Panc1 (cell line): Measurements from ENCODE around the gene RBM24. TPM values are rescaled to one million over a fixed set of nuclear protein-coding genes. Genes with fewer than 3 reads are reported as not detected.

Experiments
- ATAC-seq: fragments of 200-7000 bp; cut with Tn5 transposase; 2 replicates; pipeline ENCODE4 v1.9.1; 2020; ENCODE audit warnings: mild to moderate bottlenecking, moderate library complexity
- BruUV-seq: library from RNA; stranded (reverse); fragments of 400-500 nt; replicated peaks from 2 replicates; lab custom pipeline; 2021; lab: Mats Ljungman, UMichigan
- CTCF ChIA-PET: fragments of 300-600 bp; sonication (Branson Sonifier 250); formaldehyde crosslinking; loops from one replicate; lab custom pipeline; 2022; ENCODE audit warnings: antibody characterized with exemption; lab: Charles Lee
- POLR2A ChIA-PET: fragments of 300-600 bp; sonication (Branson Sonifier 250); formaldehyde crosslinking; loops from one replicate; lab custom pipeline; 2022; ENCODE audit warnings: antibody characterized with exemption; lab: Charles Lee
- DNase-seq: peaks from one replicate; pipeline ENCODE4 v3.0.0-alpha.2; 2010; ENCODE audit warnings: low read depth, low spot score
- H3K27ac ChIP-seq: 2 replicates; pipeline ENCODE4 v1.5.1; 2011; ENCODE audit warnings: mild to moderate bottlenecking, low read length, inconsistent platforms
- H3K27me3 ChIP-seq: fragments of 200-500 bp; sonication (Bioruptor generic); 2 replicates; pipeline ENCODE4 v1.6.0; 2014; ENCODE audit warnings: low read length, inconsistent platforms; ENCODE audit not compliant: control insufficient read depth, insufficient read depth
- H3K36me3 ChIP-seq: fragments of 200-500 bp; sonication (Bioruptor generic); 2 replicates; pipeline ENCODE4 v1.5.1; 2014; ENCODE audit warnings: inconsistent platforms, mild to moderate bottlenecking, low read length, moderate library complexity; ENCODE audit not compliant: control insufficient read depth, insufficient read depth
- H3K4me1 ChIP-seq: 2 replicates; pipeline ENCODE4 v1.5.1; 2011; ENCODE audit warnings: inconsistent platforms, mild to moderate bottlenecking, low read length, moderate library complexity; ENCODE audit not compliant: control insufficient read depth, insufficient read depth
- H3K4me3 ChIP-seq, 2 experiments: 2 replicates each; pipeline ENCODE4 v1.5.1; 2011 to 2012; ENCODE audit warnings: low read depth in 2 of 2, low read length in 2 of 2, mild to moderate bottlenecking in 2 of 2, inconsistent platforms in 1 of 2, moderate library complexity in 1 of 2
- H3K9me3 ChIP-seq: fragments of 200-500 bp; sonication (Bioruptor generic); 2 replicates; pipeline ENCODE4 v1.5.1; 2014; ENCODE audit warnings: low read depth, mild to moderate bottlenecking, inconsistent platforms, low read length, moderate library complexity; ENCODE audit not compliant: control insufficient read depth, insufficient read depth
- POLR2AphosphoS5 ChIP-seq: IDR thresholded peaks from 2 replicates; pipeline ENCODE4 v1.6.1; 2012; ENCODE audit warnings: mild to moderate bottlenecking, low read depth, low read length, moderate library complexity
- SIN3A ChIP-seq: IDR thresholded peaks from 2 replicates; pipeline ENCODE4 v1.6.1; 2012; ENCODE audit warnings: low read depth, mild to moderate bottlenecking, low read length, moderate library complexity, borderline replicate concordance; ENCODE audit not compliant: insufficient read depth
- TCF7L2 ChIP-seq: IDR thresholded peaks from 2 replicates; pipeline ENCODE4 v1.6.1; 2011; ENCODE audit warnings: mild to moderate bottlenecking, low read depth, low read length, inconsistent platforms
- in situ Hi-C: cut with HindIII; loops from 2 replicates; pipeline ENCODE4 v1.10.0; 2016; ENCODE audit warnings: low sequenced_read_pairs, low pct_unique_long_range_greater_than_20kb
- intact Hi-C: fragments of 100-400 bp; cut with micrococcal nuclease; formaldehyde crosslinking; loops from one replicate; pipeline ENCODE4 v1.10.0; 2022; ENCODE audit not compliant: unreplicated experiment
- total RNA-seq: library from RNA; stranded (reverse); gene quantifications from one replicate; pipeline ENCODE4 v1.2.1, GENCODE V29; 2021; ENCODE audit not compliant: unreplicated experiment
- TF ChIP-seq, protein P1 (sequence below): fragments of 450-650 bp; IDR thresholded peaks from 2 replicates; pipeline ENCODE4 v1.5.1; 2017; ENCODE audit warnings: mild to moderate bottlenecking
- TF ChIP-seq, protein P2 (sequence below), 2 experiments: IDR thresholded peaks; 2 replicates each; pipeline ENCODE4 v1.6.1; 2011 to 2012; ENCODE audit warnings: low read depth in 2 of 2, control low read depth in 1 of 2, low read length in 1 of 2, mild to moderate bottlenecking in 1 of 2, moderate library complexity in 1 of 2; ENCODE audit not compliant: insufficient read depth in 1 of 2

Gene RBM24
- total RNA-seq, 1 experiment from 2014 or later, result 23.0 TPM

DNA sequence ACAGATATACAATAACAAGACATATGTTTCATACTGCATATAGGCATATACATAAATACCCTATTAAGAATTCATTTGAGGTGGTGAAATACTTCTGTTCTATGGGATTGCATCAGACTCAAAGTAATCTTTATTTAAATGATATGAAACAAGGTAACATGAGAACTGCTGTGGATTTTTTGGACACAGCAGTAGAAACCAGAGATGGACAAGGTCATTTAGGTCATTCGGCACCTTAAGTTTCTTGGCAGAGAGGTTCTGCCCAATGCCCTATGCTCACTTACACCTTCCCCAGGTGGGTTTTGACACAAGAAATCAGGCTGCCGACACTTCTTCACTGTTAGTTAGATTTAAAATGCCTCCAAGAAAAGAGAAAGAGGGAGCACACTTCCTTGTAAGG is 43.9 kb upstream of the RBM24 start:
- POLR2A ChIA-PET, result interaction anchor here (0.7 kb wide), 1 partner anchor 32 kb away, joined by 5 read pairs; no protein-coding TSS in a partner anchor
- no TSS peak for BruUV-seq
- CTCF ChIA-PET, result no interaction called here
- H3K4me1 ChIP-seq, result no peaks in the 10 kb centered on the region
- intact Hi-C loops (no loop called here), in situ Hi-C loops (no loop called here)
- no peaks in the 10 kb centered on the region; the same call in 1 of the 2 replicates for H3K9me3 ChIP-seq
- H3K4me3 ChIP-seq, result no peak overlapping the region
- no peaks in the 10 kb centered on the region for H3K36me3 ChIP-seq
- H3K27ac ChIP-seq, result no peak overlapping the region
- DNase-seq (no peak), ATAC-seq (no peak)
- no peak for TF ChIP-seq SIN3A
- no peak for TF ChIP-seq TCF7L2
- H3K27me3 ChIP-seq, result no peaks in the 10 kb centered on the region

DNA sequence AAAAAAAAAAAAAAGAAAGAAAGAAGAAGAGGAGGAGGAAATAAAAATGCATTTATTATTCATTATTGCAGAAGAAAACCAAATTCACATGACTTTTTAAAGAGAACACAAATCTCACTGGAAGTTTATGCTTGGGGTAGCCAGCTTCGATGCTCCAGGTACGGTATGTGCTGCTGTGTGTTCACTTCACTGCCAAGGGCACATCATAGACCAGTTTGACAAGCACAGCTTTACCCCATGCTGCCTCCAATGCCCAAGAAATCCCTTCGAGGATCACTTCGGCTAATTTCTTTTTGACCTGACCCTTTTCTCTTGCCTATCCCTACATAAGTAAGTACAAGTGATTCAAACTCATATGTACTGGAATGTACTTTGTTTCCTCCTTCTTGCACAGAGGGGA is 41.9 kb upstream of the RBM24 start:
- POLR2A ChIA-PET, result interaction anchor here (0.6 kb wide), 1 partner anchor 209 kb away, joined by 7 read pairs; no protein-coding TSS in a partner anchor
- Histone ChIP-seq H3K4me3 (no peak overlapping the region), H3K36me3 (no peaks in the 10 kb centered on the region), H3K27me3 (no peaks in the 10 kb centered on the region), H3K4me1 (no peaks in the 10 kb centered on the region), H3K27ac (no peak overlapping the region), H3K9me3 (no peaks in the 10 kb centered on the region; the same call in 1 of the 2 replicates)
- BruUV-seq, result no TSS peak
- CTCF ChIA-PET, result no interaction called here
- ATAC-seq (no peak), DNase-seq (no peak)
- in situ Hi-C loops, result no loop called here
- no peak for TF ChIP-seq TCF7L2
- intact Hi-C loops, result no loop called here

DNA sequence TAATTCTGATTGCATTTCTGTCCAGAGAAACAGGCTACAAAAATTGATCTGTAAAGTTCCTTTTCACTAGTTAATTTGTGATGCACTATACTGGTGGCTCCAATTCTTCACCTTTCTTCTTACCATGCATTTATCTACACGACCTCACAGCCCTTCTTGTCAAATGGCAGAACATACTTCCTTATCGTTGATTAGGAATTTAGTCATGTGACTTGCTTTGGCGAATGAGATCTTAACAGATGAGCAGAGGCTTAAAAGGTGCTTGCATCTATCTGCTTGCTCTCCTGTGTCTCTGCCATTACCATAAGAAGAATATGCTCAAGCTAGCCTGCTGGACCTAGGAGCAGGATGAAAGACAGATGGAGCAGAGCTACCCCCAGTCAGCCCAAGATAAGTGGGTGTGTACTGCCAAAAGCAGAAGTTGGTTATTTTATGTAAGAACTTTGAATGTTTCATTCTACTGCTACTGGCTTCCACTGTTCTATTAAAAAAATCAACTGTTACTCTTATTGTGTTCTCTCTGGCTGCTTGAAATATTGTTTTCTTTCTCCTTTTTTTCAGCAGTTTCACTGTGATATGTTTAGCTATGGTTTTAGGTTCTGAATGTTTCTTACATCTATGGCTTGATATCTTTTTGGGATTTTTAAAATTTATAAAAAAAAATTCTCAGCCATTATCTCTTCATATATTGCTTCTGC is 40.2 kb upstream of the RBM24 start:
- no peaks in the 10 kb centered on the region for H3K36me3 ChIP-seq
- TF ChIP-seq, protein P1, sequence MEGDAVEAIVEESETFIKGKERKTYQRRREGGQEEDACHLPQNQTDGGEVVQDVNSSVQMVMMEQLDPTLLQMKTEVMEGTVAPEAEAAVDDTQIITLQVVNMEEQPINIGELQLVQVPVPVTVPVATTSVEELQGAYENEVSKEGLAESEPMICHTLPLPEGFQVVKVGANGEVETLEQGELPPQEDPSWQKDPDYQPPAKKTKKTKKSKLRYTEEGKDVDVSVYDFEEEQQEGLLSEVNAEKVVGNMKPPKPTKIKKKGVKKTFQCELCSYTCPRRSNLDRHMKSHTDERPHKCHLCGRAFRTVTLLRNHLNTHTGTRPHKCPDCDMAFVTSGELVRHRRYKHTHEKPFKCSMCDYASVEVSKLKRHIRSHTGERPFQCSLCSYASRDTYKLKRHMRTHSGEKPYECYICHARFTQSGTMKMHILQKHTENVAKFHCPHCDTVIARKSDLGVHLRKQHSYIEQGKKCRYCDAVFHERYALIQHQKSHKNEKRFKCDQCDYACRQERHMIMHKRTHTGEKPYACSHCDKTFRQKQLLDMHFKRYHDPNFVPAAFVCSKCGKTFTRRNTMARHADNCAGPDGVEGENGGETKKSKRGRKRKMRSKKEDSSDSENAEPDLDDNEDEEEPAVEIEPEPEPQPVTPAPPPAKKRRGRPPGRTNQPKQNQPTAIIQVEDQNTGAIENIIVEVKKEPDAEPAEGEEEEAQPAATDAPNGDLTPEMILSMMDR, result no peak
- no peak for TF ChIP-seq TCF7L2
- TF ChIP-seq POLR2AphosphoS5, result no peak
- TF ChIP-seq, protein P2, sequence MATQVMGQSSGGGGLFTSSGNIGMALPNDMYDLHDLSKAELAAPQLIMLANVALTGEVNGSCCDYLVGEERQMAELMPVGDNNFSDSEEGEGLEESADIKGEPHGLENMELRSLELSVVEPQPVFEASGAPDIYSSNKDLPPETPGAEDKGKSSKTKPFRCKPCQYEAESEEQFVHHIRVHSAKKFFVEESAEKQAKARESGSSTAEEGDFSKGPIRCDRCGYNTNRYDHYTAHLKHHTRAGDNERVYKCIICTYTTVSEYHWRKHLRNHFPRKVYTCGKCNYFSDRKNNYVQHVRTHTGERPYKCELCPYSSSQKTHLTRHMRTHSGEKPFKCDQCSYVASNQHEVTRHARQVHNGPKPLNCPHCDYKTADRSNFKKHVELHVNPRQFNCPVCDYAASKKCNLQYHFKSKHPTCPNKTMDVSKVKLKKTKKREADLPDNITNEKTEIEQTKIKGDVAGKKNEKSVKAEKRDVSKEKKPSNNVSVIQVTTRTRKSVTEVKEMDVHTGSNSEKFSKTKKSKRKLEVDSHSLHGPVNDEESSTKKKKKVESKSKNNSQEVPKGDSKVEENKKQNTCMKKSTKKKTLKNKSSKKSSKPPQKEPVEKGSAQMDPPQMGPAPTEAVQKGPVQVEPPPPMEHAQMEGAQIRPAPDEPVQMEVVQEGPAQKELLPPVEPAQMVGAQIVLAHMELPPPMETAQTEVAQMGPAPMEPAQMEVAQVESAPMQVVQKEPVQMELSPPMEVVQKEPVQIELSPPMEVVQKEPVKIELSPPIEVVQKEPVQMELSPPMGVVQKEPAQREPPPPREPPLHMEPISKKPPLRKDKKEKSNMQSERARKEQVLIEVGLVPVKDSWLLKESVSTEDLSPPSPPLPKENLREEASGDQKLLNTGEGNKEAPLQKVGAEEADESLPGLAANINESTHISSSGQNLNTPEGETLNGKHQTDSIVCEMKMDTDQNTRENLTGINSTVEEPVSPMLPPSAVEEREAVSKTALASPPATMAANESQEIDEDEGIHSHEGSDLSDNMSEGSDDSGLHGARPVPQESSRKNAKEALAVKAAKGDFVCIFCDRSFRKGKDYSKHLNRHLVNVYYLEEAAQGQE (IDR thresholded peaks at IDR 0.05; ENCODE audit: insufficient read depth in 1 of 2, low read depth in 2 of 2, low read length in 1 of 2), result no peak
- TF ChIP-seq SIN3A, result no peak
- no peak for ATAC-seq
- H3K27ac ChIP-seq, result no peak overlapping the region
- CTCF ChIA-PET, result no interaction called here
- no peaks in the 10 kb centered on the region for H3K27me3 ChIP-seq
- H3K9me3 ChIP-seq, result no peaks in the 10 kb centered on the region; the same call in 1 of the 2 replicates
- BruUV-seq, result no TSS peak
- intact Hi-C loops, result no loop called here
- no peaks in the 10 kb centered on the region for H3K4me1 ChIP-seq
- in situ Hi-C loops, result no loop called here
- no peak overlapping the region for H3K4me3 ChIP-seq
- POLR2A ChIA-PET, result no interaction called here
- DNase-seq, result no peak
